ENCODE data around the gene CUTC.

Gene CUTC

DNA sequence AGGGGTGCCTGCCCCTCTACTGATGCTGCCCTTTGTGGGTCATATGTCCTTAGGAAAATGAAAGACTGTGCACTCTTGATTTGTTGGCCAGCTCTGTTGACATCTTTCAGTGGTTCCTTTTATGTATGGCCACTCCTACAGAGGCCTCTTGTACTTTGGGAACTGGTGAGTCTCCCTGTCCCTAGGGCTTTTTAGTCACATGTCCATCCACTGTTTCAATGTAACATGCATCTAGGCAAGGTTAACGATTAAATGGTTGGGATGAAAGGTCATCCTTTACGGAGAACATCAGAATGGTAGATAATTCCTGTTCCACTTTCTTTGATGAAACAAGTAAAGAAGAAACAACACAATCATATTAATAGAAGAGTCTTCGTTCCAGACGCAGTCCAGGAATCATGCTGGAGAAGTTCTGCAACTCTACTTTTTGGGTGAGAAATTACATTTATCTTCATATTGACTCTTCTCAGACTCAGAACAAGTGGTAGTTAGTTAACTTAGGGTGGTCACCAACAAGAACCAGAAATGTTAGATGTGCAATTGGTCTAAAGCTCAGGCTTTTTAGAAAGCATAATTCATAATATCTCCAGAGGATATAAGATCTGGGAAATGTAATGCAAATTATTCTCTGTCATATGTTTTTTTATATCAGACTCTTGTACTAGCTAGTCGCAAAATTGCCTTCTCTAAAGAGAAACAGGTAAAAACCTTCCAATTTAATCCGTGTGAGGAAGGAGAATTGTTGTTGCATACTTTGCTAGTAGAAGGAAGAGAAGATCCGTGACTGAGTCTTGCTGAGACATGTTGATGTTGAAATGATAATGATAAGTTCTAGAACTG is 50.6 kb downstream of the CUTC start, which contains the start of gene ABCC2:
Gene ABCC2 (plus strand): TSS at position 194 of the 840 bp plus-strand sequence. CDS start 205 bp downstream, at position 399.
- in situ Hi-C loops (cut with MboI; ENCODE audit: low sequenced_read_pairs) = no loop called here

DNA sequence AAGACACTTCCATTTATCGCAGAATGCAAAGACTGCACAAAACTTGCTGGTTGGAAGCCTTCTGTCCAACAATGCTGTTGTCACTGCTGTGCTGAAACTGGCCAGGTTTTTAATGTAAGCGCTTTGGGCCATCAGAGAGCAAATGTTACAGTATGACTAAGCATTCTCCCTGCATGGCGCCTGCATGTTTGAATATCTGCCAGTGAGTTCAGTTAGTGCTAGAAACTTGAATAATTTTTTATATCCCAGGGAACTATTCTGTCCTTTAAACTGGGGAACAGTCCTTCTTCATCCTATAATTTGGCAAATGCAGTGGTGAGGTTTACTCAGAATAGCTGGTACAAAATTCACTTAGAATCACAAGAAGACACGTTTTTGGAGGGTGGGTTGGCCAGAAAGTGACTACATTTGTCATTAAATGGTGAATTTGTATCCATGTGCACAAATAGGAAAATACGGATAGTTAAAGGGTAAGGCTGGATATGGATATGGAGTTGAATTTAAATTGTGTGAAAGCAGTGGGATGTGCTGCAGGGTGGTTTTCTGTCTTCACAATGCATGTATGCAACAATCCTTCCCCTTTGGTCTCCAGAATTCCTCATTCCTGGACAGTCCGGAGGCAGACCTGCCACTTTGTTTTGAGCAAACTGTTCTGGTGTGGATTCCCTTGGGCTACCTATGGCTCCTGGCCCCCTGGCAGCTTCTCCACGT is 52.1 kb downstream of the CUTC start:
- in situ Hi-C loops (cut with MboI; ENCODE audit: low sequenced_read_pairs) = no loop called here

DNA sequence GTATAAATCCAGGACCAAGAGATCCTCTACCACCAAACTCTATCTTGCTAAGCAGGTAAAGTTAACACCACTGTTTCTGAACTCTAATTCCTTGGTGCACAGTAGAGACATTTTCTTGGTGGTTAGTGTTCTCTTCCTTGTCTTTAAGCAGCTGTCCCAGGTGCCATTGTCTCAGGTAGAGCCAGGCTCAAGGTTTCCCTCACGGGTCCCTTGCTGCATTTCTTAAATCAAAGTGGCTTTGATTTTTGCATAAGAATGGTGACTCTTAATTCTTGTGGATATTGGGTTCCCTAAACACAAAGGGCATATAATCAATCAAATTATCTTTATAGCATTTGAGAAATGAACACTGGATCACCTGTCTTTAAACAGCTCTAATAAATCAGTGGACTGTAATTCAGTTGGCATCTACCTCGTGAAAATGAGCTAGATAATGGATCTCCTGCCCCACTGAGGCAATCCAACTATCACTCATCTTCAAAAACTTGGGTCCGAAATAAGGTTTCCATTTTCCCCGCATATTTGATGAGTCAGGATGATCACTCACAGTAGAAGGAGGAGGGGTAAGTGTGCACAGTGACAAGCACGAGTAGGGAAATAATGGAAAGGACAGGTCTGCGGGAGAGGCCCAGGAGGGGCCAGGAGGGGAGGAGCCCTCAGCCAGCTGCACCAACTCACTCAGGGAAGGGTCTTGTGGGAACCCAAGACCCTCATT is 52.9 kb downstream of the CUTC start:
- in situ Hi-C loops (cut with MboI; ENCODE audit: low sequenced_read_pairs) = no loop called here

DNA sequence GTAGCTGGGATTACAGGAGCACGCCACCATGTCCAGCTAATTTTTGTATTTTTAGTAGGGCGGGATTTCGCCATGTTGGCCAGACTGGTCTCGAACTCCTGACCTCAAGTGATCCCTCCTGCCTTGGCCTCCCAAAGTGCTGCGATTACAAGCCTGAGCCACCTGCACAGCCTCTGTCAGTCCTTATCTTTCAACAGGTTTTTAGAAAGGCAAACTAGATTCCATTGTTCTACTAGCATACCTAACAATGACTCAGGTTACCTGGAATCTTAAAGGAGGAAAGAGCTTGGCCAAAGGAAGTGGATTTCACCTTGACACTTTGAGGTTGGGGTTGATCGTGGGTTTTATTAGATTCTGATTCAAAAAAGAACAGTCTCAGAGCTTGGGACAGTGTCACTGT is 53.6 kb downstream of the CUTC start:
- in situ Hi-C loops (cut with MboI; ENCODE audit: low sequenced_read_pairs) = no loop called here

DNA sequence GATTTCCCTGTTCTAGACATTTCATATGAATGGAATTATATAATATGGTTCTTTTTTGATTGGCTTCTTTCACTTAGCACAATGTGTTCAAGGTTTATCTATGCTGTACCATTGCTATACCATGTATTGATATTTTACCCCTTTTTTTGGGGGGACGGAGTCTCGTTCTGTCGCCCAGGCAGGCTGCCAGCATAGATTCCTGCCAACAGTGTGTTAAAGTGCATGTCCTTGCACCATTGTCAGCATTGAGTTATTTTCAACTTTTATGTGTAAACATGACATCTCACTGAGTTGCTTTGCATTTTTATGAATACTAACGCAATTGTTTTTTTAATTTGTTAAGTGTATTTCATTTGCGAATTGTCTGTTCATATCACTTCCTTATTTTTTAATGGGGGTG is 55.3 kb downstream of the CUTC start:
- in situ Hi-C loops (cut with MboI; ENCODE audit: low sequenced_read_pairs) = no loop called here

DNA sequence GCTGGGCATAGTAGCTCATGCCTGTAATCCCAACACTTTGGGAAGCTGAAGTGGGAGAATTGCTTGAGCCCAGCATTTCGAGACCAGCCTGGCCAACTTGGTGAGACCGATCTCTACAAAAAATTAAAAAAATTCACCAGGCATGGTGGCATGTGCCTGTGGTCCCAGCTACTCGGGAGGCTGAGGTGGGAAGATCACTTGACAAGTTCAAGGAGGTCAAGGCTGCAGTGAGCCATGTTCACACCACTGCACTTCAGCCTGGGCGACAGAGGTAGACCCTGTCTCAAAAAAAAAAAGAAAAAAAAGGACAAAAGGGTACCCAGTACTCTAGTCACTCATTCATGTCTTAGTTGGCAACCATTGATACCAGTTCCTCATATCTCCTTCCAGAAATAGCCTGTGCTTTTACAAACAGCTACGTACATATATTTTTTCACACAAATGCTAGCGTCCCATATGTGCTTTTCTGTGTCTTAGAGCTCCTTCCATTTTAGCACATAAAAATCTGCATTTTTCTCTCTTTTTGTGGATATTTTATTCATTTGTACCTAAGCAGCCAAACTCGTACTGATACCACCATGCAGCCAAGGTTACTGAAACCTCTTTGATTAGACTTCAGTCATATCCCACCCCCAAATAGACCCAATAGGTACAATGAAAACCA is 55.9 kb downstream of the CUTC start:
- in situ Hi-C loops (cut with MboI; ENCODE audit: low sequenced_read_pairs) = no loop called here

DNA sequence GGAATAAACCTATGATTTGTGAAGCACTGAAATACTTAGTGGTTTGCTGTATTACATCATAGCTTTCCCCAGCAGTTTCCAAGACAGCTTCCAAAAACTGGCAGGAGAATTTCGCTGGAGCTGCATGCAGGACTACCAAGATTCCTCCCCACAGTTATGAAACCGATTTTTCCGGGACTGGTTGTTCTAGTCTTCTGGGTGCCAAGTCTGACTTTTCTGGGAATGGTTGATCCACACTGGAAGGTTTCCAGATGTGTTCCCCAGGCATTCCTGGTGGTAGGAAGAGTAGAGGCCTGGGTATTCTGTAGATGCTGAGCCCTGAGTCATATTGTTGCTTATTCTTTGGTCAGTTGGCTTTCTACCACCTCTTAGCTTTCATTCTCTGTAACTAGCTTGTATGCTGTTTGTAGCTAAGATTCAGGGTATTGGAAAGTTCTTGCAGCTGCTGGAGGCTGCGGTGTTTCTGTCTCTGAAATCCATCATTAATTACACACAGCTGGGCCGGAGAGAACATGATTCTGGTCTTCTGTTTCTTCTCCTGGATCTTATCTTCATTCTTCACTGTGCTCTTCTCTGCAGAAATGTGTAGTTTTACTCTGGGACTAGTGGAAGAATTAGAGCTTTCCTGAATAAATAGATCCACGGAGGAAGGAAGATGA is 56.7 kb downstream of the CUTC start:
- in situ Hi-C loops (cut with MboI; ENCODE audit: low sequenced_read_pairs) = no loop called here

DNA sequence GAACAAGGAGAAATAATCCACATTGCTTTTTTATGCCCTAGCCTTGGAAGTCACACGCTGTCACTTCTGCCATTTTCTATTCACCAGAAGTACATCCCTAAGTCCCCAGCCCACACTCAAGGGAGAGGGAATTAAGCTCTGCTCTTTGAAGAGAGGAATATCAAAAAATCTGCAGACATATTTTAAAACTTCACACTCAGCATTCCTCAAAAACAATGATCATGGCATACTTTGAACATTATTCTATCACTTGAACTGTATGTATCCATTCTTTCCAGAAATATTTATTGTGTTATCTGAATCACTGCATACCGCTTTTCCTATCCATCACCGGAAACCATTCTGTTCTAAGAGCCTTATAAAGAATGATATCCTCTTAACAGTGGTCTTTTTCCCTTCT is 59.8 kb downstream of the CUTC start:
- in situ Hi-C loops (cut with MboI; ENCODE audit: low sequenced_read_pairs) = no loop called here

DNA sequence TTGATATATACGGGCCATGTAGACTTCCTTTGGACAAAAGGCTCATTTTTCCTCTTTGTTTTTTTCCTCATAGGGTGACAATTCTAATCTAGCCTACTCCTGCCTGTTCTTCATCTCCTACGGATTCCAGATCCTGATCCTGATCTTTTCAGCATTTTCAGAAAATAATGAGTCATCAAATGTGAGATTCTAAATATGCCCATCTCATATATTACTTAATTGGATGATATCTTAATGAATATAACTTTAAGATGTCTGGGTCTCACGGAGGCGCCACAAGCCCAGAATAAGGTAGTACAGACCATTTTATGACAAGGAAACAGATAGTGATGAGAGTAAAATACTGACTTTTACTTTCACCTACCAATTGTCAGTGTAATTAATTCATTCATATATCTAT is 61.8 kb downstream of the CUTC start:
- in situ Hi-C loops (cut with MboI; ENCODE audit: low sequenced_read_pairs) = no loop called here

DNA sequence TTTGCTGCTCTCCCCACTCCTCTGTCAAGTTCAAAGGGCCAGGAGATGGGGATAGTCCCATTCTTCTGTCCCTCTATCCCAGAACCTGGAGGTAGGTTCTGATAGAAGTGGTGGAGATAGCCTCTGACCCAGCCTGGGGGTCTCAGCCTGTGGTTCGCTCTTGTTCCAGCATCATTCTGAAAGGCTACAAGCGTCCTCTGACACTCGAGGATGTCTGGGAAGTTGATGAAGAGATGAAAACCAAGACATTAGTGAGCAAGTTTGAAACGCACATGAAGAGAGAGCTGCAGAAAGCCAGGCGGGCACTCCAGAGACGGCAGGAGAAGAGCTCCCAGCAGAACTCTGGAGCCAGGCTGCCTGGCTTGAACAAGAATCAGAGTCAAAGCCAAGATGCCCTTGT is 64.9 kb downstream of the CUTC start:
- in situ Hi-C loops (cut with MboI; ENCODE audit: low sequenced_read_pairs) = no loop called here

DNA sequence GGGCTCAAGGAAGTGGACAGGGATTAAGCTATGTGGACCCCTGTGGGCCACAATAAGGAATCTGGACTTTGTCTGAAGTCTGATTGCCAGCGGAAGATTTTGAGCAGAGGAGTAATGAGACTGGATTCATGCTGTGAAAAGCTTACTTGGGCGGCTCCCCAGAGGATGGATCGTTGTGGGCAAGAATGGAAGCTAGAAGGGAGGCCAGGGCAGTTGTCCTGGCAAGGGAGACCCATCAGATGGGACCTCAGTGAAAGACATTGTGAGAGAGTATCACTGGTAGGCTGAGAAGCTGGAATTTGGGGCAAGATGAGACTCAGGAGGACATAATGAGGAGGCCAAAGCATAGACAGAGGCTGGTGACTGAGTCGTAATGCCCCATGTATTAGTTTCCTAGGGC is 66.0 kb downstream of the CUTC start:
- in situ Hi-C loops (cut with MboI; ENCODE audit: low sequenced_read_pairs) = no loop called here

DNA sequence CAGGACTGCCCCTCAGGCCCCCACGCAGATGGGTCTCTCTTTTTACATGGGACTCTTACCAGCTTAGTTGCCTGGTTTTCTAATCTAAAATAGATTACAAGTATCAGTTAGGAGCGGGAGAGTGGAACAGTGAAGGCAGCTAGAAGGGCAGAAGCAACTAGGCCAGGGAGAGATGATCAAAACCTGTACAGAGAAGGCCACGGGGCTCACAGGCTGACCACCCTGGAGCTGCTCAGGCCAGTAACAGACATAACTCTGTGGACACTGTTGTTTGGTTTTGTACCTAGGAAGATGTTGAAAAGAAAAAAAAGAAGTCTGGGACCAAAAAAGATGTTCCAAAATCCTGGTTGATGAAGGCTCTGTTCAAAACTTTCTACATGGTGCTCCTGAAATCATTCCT is 66.9 kb downstream of the CUTC start:
- in situ Hi-C loops (cut with MboI; ENCODE audit: low sequenced_read_pairs) = no loop called here

DNA sequence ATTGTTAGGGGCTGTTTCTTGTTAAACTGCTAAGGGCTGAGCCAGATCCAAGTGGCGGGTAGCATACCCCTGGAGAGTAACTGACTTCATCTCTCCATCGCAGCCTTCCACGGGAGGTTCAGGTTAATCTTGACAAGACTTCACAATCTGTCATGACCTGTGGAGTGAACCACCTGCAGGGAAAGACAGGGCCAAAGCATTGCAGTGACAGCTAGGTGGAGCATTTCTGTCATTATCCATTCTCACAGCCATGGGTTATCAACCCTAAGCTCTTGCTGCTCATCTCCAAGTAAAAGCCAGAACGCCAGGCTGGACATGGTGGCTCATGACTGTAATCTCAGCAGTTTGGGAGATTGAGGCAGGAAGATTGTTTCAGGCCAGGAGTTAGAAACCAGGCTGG is 67.6 kb downstream of the CUTC start:
- in situ Hi-C loops (cut with MboI; ENCODE audit: low sequenced_read_pairs) = no loop called here

DNA sequence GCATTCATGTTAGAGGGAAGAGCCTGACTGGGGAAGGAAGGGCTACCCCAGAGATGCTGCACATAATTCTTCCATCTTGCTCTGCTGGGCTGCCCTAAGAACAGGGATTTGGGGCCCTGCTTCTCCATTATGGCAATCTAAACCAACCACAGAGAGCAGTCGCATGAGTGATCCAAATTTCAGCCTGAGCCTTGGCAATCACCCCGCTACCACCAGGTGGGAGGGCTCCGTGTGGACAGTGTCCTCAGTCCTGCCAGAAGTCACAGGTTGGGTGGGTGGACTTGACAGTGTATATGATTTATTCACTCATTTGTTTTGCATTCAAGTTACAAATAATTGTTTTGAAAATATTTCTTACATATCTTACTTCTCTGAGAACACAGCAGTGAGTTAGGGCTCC is 72.4 kb downstream of the CUTC start:
- in situ Hi-C loops (cut with MboI; ENCODE audit: low sequenced_read_pairs) = no loop called here

DNA sequence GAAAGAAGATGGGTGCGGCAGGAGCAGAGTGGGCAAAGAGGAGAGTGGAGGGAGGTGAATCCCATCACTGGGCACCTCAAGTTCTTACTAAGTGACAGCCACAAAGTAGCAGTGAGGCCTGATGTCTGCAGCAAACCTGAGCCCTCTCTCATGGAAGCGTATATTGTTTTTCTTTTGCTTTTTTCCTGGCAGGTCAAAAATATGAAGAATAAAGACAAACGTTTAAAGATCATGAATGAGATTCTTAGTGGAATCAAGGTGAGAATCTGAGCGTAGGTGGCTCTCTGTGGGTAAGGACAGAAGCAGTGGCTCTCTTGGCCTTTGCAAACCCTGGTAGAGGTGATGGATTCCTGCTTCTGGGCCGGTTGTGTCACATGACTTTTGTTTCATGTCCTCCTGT is 73.2 kb downstream of the CUTC start:
- in situ Hi-C loops (cut with MboI; ENCODE audit: low sequenced_read_pairs) = no loop called here
